SHP77 (cell line): ENCODE results near the gene SLC35A4.
"Not testable (repeated sequence)": the region's sequence is repeated elsewhere in the genome, so short reads cannot be mapped to it uniquely, and the experiment has no call there.

Source experiments
- DNase-seq, 2 experiments: peaks; one replicate each; lab custom pipeline; 2025; lab: John Stamatoyannopoulos, UW

SLC35A4 gene

GRCh38 chr5:140591747-140592372 lies 27.2 kb downstream of the SLC35A4 start:
- no peak for DNase-seq

- DNase-seq, result not testable (repeated sequence)
Measured at GRCh38 chr5:140593070-140593469, 28.4 kb downstream of the SLC35A4 start.

- peak in 1 of 2 experiments; percentile 14 for DNase-seq
Measured at GRCh38 chr5:140594169-140594568, 29.5 kb downstream of the SLC35A4 start.

GRCh38 chr5:140595538-140596300 lies 31.1 kb downstream of the SLC35A4 start:
- peak in 1 of 2 experiments; percentile 17 for DNase-seq

GRCh38 chr5:140596321-140596741 lies 31.7 kb downstream of the SLC35A4 start:
- DNase-seq, result no peak

GRCh38 chr5:140598836-140599235 lies 34.2 kb downstream of the SLC35A4 start:
- DNase-seq, result no peak

GRCh38 chr5:140600096-140600495 lies 35.5 kb downstream of the SLC35A4 start:
- no peak for DNase-seq

- DNase-seq, result no peak
Measured at GRCh38 chr5:140602147-140602546, 37.5 kb downstream of the SLC35A4 start.

- not testable (repeated sequence) for DNase-seq
Measured at GRCh38 chr5:140603446-140603698, 38.7 kb downstream of the SLC35A4 start.

GRCh38 chr5:140603734-140604133 lies 39.1 kb downstream of the SLC35A4 start:
- no peak for DNase-seq

GRCh38 chr5:140605879-140606278 lies 41.3 kb downstream of the SLC35A4 start:
- no peak for DNase-seq

- no peak for DNase-seq
Measured at GRCh38 chr5:140607031-140607430, 42.4 kb downstream of the SLC35A4 start.

- DNase-seq, result no peak
Measured at GRCh38 chr5:140608722-140609121, 44.1 kb downstream of the SLC35A4 start.

- DNase-seq, result no peak
Measured at GRCh38 chr5:140609126-140609525, 44.5 kb downstream of the SLC35A4 start.

GRCh38 chr5:140611020-140611521 lies 46.4 kb downstream of the SLC35A4 start:
- DNase-seq, result no peak
